Aorta (tissue), 5 donors: ENCODE data around the gene NLK. TPM values are rescaled to one million over a fixed set of nuclear protein-coding genes. Genes with fewer than 3 reads are reported as not detected.
"Not testable (repeated sequence)": the region's sequence is repeated elsewhere in the genome, so short reads cannot be mapped to it uniquely, and the experiment has no call there.

Experiments used
- ATAC-seq: fragments of 200-7000 bp; cut with Tn5 transposase; one replicate; pipeline ENCODE4 v1.9.1; 2022; ENCODE audit warnings: moderate library complexity; ENCODE audit not compliant: low FRiP score
- DNase-seq, 2 donors: peaks; one replicate each; pipeline ENCODE4 v3.0.0-alpha.2; 2020
- H3K27ac ChIP-seq, 2 donors: one replicate each; pipeline ENCODE4 v1.5.1; 2013; ENCODE audit warnings: low read length in 2 of 2, mild to moderate bottlenecking in 2 of 2, moderate library complexity in 2 of 2, control low read depth in 1 of 2, inconsistent platforms in 1 of 2, low read depth in 1 of 2
- H3K27me3 ChIP-seq, 2 donors: one replicate each; pipeline ENCODE4 v1.6.1; 2013; ENCODE audit warnings: control low read depth in 1 of 2, low read length in 1 of 2, mild to moderate bottlenecking in 1 of 2, moderate library complexity in 1 of 2; ENCODE audit not compliant: insufficient read depth in 2 of 2, control insufficient read depth in 1 of 2
- H3K36me3 ChIP-seq, 2 donors: one replicate each; pipeline ENCODE4 v1.6.1; 2013; ENCODE audit warnings: control low read depth in 1 of 2, low read length in 1 of 2, mild to moderate bottlenecking in 1 of 2; ENCODE audit not compliant: insufficient read depth in 2 of 2, control insufficient read depth in 1 of 2
- H3K4me1 ChIP-seq, 2 donors: one replicate each; pipeline ENCODE4 v1.6.1; 2013; ENCODE audit warnings: low read length in 2 of 2, control low read depth in 1 of 2, mild to moderate bottlenecking in 1 of 2, moderate library complexity in 1 of 2; ENCODE audit not compliant: insufficient read depth in 2 of 2, control insufficient read depth in 1 of 2
- H3K4me3 ChIP-seq, 2 donors: one replicate each; pipeline ENCODE4 v1.5.1; 2013; ENCODE audit warnings: low read length in 2 of 2, control low read depth in 1 of 2, mild to moderate bottlenecking in 1 of 2
- H3K9me3 ChIP-seq: one replicate; pipeline ENCODE4 v1.6.1; 2013; ENCODE audit warnings: mild to moderate bottlenecking, low read length; ENCODE audit not compliant: control insufficient read depth
- WGBS, 2 donors: extraction: QIAGEN DNeasy Blood & Tissue Kit; methylation state at CpG; one replicate each; pipeline ENCODE4 v1.1.7; 2013; 5-methylcytosine and 5-hydroxymethylcytosine counted together
- intact Hi-C, 2 donors: fragments of 100-400 bp; cut with DNase I; formaldehyde crosslinking; loops; one replicate each; pipeline versions ENCODE4 v1.14.2 to v1.15.0; 2022
- polyA plus RNA-seq, 2 donors: library from polyadenylated mRNA; stranded (reverse); fragments of 200-250 nt; gene quantifications; one replicate each; pipeline ENCODE4 v1.2.3, GENCODE V29; 2013
- total RNA-seq, 2 donors: library from RNA; stranded (reverse); fragmentation: NEBNext Ultra II Directional; extraction: Animal tissue kit (Norgen Biotek cat#: 25700); gene quantifications; one replicate each; pipeline ENCODE4 v1.2.1, GENCODE V29; 2021
- donor health status: healthy with polysubstance abuse.
- donor health status: Bipolar disorder and iron deficiency.
- donor health status: DM: no; HTN: no; CAD: no.
- donor health status: DM: no; HTN: no; CAD: no.
- donor health status: DM: yes; HTN: yes; CAD: no.

Gene NLK
- total and polyA plus RNA-seq, 4 donors = 5.5 to 17.2 (median 14.0) TPM

DNA sequence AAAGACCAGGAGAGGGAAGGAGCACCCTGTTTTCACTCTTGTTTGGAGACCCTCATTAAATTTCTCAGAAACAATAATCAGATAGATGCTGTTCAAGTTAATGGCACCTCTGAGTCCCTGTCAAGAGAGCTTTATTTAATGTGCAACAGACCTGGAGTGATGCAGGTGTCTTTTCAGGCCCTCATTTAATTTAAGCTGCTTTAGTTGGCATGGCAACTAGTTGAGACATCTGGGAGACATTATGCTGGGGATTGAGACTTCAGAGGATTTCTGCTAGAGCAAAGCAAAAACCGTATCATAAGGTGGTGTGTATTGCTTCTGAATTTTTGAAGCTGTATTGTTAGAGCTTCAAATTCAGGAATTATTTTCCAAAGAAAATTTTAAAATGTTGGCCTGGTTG, 108.5 kb downstream of the NLK start:
- no peak for DNase-seq
- Histone ChIP-seq H3K9me3 (no peaks in the 10 kb centered on the region), H3K36me3 (no peaks in the 10 kb centered on the region), H3K27ac (no peak overlapping the region), H3K27me3 (no peaks in the 10 kb centered on the region), H3K4me1 (no peaks in the 10 kb centered on the region), H3K4me3 (no peak overlapping the region)
- ATAC-seq = no peak
- intact Hi-C loops = no loop called here
- WGBS, 2 donors = 88 to 93% methylated on average over 1 of the region's 1 CpG

DNA sequence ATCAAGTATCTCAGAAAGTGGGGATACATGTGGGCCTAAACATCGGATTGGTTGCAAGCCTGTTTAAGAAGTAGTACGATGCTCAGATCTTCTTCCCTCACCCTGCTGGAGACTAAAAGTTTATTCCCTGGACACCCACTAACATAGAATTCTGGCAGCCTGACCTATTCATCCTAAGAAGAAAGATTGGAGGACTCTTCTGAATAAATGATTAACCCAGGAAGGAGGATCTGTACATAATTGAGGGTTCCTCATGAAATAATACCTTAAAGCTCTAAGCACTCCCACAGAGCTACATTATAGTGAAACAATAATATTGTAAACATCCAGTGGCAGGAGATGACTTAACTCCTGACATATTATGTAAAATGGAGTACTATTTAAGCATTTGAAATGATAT, 111.7 kb downstream of the NLK start:
- no peaks in the 10 kb centered on the region for H3K9me3 ChIP-seq
- ATAC-seq (no peak), DNase-seq (no peak)
- H3K4me1 ChIP-seq = no peaks in the 10 kb centered on the region
- no peak overlapping the region for H3K4me3 ChIP-seq
- WGBS, 2 donors = 85 to 87% methylated on average over 2 of the region's 2 CpGs
- no peaks in the 10 kb centered on the region for H3K27me3 ChIP-seq
- intact Hi-C loops = no loop called here
- no peak overlapping the region for H3K27ac ChIP-seq
- peaks cover 0 to 2% of the 10 kb centered on the region in 2 donors for H3K36me3 ChIP-seq

DNA sequence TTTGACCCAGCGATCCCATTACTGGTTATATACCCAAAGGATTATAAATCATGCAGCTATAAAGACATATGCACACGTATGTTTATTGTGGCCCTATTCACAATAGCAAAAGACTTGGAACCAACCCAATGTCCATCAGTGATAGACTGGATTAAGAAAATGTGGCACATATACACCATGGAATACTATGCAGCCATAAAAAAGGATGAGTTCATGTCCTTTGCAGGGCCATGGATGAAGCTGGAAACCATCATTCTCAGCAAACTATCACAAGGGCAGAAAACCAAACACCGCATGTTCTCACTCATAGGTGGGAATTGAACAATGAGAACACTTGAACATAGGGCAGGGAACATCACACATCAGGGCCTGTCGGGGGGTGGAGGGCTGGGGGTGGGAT, 112.9 kb downstream of the NLK start:
- WGBS, 2 donors = 97 to 98% methylated on average over 4 of the region's 4 CpGs
- H3K4me3 ChIP-seq, H3K36me3 ChIP-seq, H3K27me3 ChIP-seq, DNase-seq, H3K9me3 ChIP-seq, ATAC-seq, intact Hi-C loops, H3K27ac ChIP-seq, H3K4me1 ChIP-seq: not testable (repeated sequence)

DNA sequence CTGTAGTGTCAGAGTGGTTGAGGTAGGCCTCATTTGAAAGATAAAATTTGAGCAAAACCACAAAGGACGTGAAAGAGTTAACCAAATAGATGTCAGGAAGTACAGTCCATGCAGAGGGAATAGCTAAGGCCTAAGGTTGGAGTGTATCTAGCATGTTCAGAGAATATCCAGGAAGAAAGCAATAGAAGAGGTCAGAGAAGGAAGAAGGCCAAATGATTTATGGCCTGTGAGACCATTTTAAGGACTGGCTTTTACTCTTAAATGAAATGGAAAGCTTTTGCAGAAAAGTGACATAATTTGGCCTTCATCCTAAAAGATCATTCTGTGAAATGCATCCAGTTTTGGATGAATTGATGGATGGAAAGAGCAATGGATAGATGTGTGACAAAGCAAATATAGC, 116.5 kb downstream of the NLK start:
- DNase-seq = no peak
- no peak for ATAC-seq
- H3K9me3 ChIP-seq = no peaks in the 10 kb centered on the region
- no peak overlapping the region for H3K27ac ChIP-seq
- intact Hi-C loops = no loop called here
- no peaks in the 10 kb centered on the region for H3K4me1 ChIP-seq
- no peaks in the 10 kb centered on the region for H3K27me3 ChIP-seq
- no peak overlapping the region for H3K4me3 ChIP-seq
- WGBS, 2 donors = 90 to 93% methylated on average over 1 of the region's 1 CpG
- H3K36me3 ChIP-seq = peaks cover 0 to 2% of the 10 kb centered on the region in 2 donors

DNA sequence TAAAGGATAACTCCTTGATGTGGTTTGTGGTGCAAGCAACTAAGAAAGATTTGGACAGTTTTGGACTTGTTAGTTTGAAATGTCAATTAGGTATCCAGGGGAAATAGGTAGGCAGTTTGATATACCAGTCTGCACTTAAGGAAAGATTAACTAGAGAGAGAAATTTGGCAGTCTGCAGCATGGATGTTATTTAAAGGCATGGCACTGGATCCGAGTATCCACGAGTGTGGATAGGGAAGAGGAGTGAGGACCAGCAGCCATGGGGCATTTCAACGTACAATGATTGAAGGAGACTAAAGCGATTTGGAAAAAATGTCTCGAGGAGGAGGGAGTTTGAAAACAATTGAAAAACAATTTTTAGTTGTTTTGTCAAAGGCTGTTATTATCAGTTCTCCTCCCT, 117.4 kb downstream of the NLK start:
- Histone ChIP-seq H3K9me3 (no peaks in the 10 kb centered on the region), H3K4me1 (no peaks in the 10 kb centered on the region), H3K27ac (no peak overlapping the region), H3K4me3 (no peak overlapping the region), H3K36me3 (peaks cover 0 to 2% of the 10 kb centered on the region in 2 donors), H3K27me3 (no peaks in the 10 kb centered on the region)
- DNase-seq (no peak), ATAC-seq (no peak)
- 83 to 85% methylated on average over 5 of the region's 5 CpGs for WGBS, 2 donors
- intact Hi-C loops = no loop called here

DNA sequence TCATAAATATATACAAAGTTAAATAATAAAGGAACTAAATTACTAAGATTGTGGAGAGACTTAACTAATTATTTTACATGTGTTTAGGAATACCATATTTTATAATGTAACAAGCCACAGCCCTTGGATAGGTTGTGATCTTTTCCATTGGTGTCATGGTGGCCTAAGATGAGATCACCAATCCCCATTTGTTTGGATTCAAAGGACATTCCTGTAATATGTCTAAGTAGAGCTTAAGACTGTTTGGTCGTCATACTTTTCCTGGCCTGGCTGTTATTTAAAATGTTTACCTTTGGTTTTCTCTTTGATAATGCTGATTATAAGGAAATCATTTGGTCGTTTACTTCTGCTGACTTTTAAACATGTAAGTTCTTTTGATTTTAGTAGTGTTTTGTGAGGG, 118.1 kb downstream of the NLK start:
- Histone ChIP-seq H3K27ac (no peak overlapping the region), H3K9me3 (no peaks in the 10 kb centered on the region), H3K36me3 (peaks cover 0 to 2% of the 10 kb centered on the region in 2 donors), H3K4me3 (no peak overlapping the region), H3K27me3 (no peaks in the 10 kb centered on the region), H3K4me1 (no peaks in the 10 kb centered on the region)
- no peak for ATAC-seq
- intact Hi-C loops = no loop called here
- WGBS, 2 donors = 66 to 82% methylated on average over 2 of the region's 2 CpGs
- DNase-seq = no peak

DNA sequence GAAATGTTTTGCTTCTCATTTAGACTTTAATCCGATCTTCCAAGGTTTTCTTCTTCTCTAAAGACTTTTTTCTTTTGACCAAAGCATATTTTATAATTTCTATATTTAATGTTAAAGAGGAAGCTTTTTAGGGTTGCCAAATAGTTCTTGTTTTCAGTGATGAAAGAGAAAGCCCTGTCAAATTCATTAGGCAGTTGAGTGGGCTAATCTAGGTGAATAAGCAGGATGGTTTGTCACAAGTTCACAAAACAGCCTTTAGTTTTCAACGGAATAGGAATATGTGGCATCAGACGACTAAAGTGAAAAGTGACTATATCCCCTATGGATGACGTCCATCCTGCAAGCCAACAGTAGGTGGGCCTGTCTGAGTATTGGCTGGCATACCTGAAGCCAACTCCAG, 118.8 kb downstream of the NLK start:
- Histone ChIP-seq H3K27ac (no peak overlapping the region), H3K36me3 (peaks cover 0 to 2% of the 10 kb centered on the region in 2 donors), H3K4me1 (no peaks in the 10 kb centered on the region), H3K27me3 (no peaks in the 10 kb centered on the region), H3K9me3 (no peaks in the 10 kb centered on the region), H3K4me3 (no peak overlapping the region)
- intact Hi-C loops = no loop called here
- ATAC-seq (no peak), DNase-seq (no peak)
- WGBS, 2 donors = 89 to 93% methylated on average over 4 of the region's 4 CpGs

DNA sequence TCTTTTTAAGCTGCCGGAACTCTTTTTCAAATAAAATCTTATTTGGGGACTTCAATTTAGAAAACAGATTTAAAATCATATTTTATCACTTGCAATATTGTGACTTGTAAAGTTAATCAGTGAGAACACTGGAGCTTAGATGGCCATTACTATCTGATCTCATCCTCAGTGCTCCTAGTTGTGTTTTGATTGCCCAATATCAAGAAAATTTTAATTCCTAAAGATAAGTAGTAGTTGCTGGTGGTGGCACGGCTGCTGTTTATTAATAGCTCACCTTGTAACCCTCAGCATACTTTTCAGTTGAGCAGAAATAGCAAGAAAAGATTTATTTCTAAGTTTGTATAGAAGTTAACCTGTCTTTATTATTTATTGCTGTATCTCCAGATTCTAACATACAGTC, 124.0 kb downstream of the NLK start:
- Histone ChIP-seq H3K36me3 (no peaks in the 10 kb centered on the region), H3K9me3 (no peaks in the 10 kb centered on the region), H3K4me1 (no peaks in the 10 kb centered on the region), H3K27me3 (no peaks in the 10 kb centered on the region), H3K27ac (no peak overlapping the region), H3K4me3 (no peak overlapping the region)
- 76 to 77% methylated on average over 2 of the region's 2 CpGs for WGBS, 2 donors
- ATAC-seq (no peak), DNase-seq (no peak)
- intact Hi-C loops = no loop called here

DNA sequence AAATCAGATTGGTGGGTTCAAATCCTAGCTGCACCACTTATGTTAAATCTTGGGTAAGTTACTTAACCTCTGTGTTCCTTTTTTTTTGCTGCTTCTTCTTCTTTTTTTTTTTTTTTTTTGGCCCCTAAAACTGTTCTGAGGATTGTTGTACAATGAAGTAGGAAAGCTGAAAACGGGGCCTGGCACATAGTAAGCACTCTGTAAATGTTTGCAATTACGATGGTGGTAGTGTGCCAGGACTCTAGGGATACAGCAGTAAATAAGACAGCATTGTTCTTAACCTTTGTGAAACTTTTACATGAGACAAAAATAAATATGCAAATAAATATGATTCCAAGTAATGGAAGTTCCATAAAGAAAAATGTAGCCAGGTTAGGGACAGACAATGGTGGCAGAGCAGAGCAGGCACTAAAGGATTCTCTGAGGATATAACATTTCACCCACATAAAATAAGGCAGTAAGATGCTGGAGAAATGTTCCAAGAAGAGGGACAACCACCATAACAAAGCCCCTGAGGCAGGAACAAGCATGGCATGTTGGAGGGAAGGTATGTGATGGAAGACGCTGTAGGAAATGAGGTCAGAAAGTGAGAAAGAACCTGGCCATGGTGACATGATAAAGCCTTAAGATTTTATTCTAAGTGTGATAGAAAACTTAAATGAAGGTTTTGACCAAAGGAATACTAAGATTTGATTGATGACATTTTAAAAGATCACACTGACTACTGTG, 127.3 kb downstream of the NLK start:
- Histone ChIP-seq H3K4me1 (no peaks in the 10 kb centered on the region), H3K4me3 (no peak overlapping the region), H3K36me3 (peaks cover 2 to 3% of the 10 kb centered on the region in 2 donors), H3K27me3 (no peaks in the 10 kb centered on the region), H3K27ac (no peak overlapping the region), H3K9me3 (no peaks in the 10 kb centered on the region)
- intact Hi-C loops = no loop called here
- DNase-seq (no peak), ATAC-seq (no peak)
- 81 to 83% methylated on average over 3 of the region's 3 CpGs for WGBS, 2 donors
